HEK293 (cell line): ENCODE measurements around the gene COPB1.

Experiments
- CTCF ChIA-PET: fragments of 350-600 bp; formaldehyde crosslinking; extraction: SDS; loops from one replicate; lab custom pipeline; 2021; ENCODE audit warnings: antibody characterized with exemption; lab: Yijun Ruan, JAX
- POLR2A ChIA-PET: fragments of 300-600 bp; formaldehyde crosslinking; extraction: SDS; loops from one replicate; lab custom pipeline; 2020; ENCODE audit warnings: antibody characterized with exemption, inconsistent platforms; lab: Yijun Ruan, JAX
- H3K27ac ChIP-seq: fragments of 200-500 bp; sonication (Bioruptor generic); 2 replicates; pipeline ENCODE4 v1.5.1; 2014; ENCODE audit warnings: low read depth, low read length, control low read depth, inconsistent platforms; ENCODE audit errors: extremely low read depth
- H3K36me3 ChIP-seq, 2 experiments: fragments of 200-500 bp in 1 of 2; sonication (Bioruptor generic) in 1 of 2; 1 replicate in 1 of 2; 2 replicates in 1 of 2; pipeline ENCODE4 v1.5.1; 2014 to 2017; ENCODE audit warnings: inconsistent platforms in 2 of 2, low read length in 2 of 2; ENCODE audit not compliant: control insufficient read depth in 2 of 2, insufficient read depth in 1 of 2
- H3K4me1 ChIP-seq: fragments of 200-500 bp; sonication (Bioruptor generic); 2 replicates; pipeline ENCODE4 v1.5.1; 2014; ENCODE audit warnings: mild to moderate bottlenecking, low read length, inconsistent platforms; ENCODE audit not compliant: control insufficient read depth, insufficient read depth
- H3K4me3 ChIP-seq: 2 replicates; pipeline ENCODE4 v1.5.1; 2011; ENCODE audit warnings: low read depth, mild to moderate bottlenecking, control low read depth, low read length, moderate library complexity
- H3K9me3 ChIP-seq: fragments of 200-500 bp; sonication (Bioruptor generic); 2 replicates; pipeline ENCODE4 v1.5.1; 2014; ENCODE audit warnings: low read depth, low read length, inconsistent platforms; ENCODE audit not compliant: control insufficient read depth, insufficient read depth
- EGR2 ChIP-seq: fragments of 450-650 bp; formaldehyde crosslinking; IDR thresholded peaks from 2 replicates; pipeline ENCODE4 v1.5.1; 2016; ENCODE audit warnings: low read depth, missing biosample characterization, missing genetic modification characterization
- GLI4 ChIP-seq: fragments of 450-650 bp; formaldehyde crosslinking; IDR thresholded peaks from 2 replicates; pipeline ENCODE4 v1.5.1; 2016; ENCODE audit warnings: missing biosample characterization, missing genetic modification characterization
- IKZF3 ChIP-seq: fragments of 450-650 bp; IDR thresholded peaks from 2 replicates; pipeline ENCODE4 v1.5.0; 2018; ENCODE audit warnings: missing biosample characterization, mild to moderate bottlenecking, missing genetic modification characterization, moderate library complexity
- RBAK ChIP-seq: fragments of 450-650 bp; formaldehyde crosslinking; IDR thresholded peaks from 2 replicates; pipeline ENCODE4 v1.5.1; 2016; ENCODE audit warnings: missing biosample characterization, missing genetic modification characterization
- SETDB1 ChIP-seq: IDR thresholded peaks from one replicate; pipeline ENCODE4 v1.6.1; 2017; ENCODE audit warnings: mild to moderate bottlenecking, low read length, moderate library complexity, mixed read lengths; ENCODE audit not compliant: insufficient read length
- ZBTB7A ChIP-seq: fragments of 450-650 bp; formaldehyde crosslinking; IDR thresholded peaks from 2 replicates; pipeline ENCODE4 v1.5.1; 2016; ENCODE audit warnings: low read depth, missing biosample characterization, missing genetic modification characterization
- ZIC2 ChIP-seq: fragments of 450-650 bp; formaldehyde crosslinking; IDR thresholded peaks from 2 replicates; pipeline ENCODE4 v1.5.1; 2016; ENCODE audit warnings: missing biosample characterization, missing genetic modification characterization
- ZNF146 ChIP-seq: fragments of 450-650 bp; formaldehyde crosslinking; IDR thresholded peaks from 2 replicates; pipeline ENCODE4 v1.5.1; 2016; ENCODE audit warnings: missing biosample characterization, missing genetic modification characterization
- ZNF169 ChIP-seq: fragments of 450-650 bp; formaldehyde crosslinking; IDR thresholded peaks from 2 replicates; pipeline ENCODE4 v1.5.1; 2016; ENCODE audit warnings: missing biosample characterization, missing genetic modification characterization
- ZNF175 ChIP-seq: fragments of 450-650 bp; formaldehyde crosslinking; IDR thresholded peaks from 2 replicates; pipeline ENCODE4 v1.5.1; 2016; ENCODE audit warnings: missing biosample characterization, missing genetic modification characterization
- ZNF2 ChIP-seq: fragments of 450-650 bp; formaldehyde crosslinking; IDR thresholded peaks from 2 replicates; pipeline ENCODE4 v1.5.1; 2016; ENCODE audit warnings: missing biosample characterization, missing genetic modification characterization
- ZNF23 ChIP-seq: fragments of 450-650 bp; formaldehyde crosslinking; IDR thresholded peaks from 2 replicates; pipeline ENCODE4 v1.5.1; 2016; ENCODE audit warnings: missing biosample characterization, missing genetic modification characterization, borderline replicate concordance
- ZNF549 ChIP-seq: fragments of 450-650 bp; IDR thresholded peaks from 2 replicates; pipeline ENCODE4 v1.5.1; 2018; ENCODE audit warnings: missing biosample characterization, missing genetic modification characterization, mild to moderate bottlenecking, inconsistent platforms, moderate library complexity
- ZNF560 ChIP-seq: fragments of 450-650 bp; formaldehyde crosslinking; IDR thresholded peaks from 2 replicates; pipeline ENCODE4 v1.5.1; 2017; ENCODE audit warnings: missing biosample characterization, missing genetic modification characterization, borderline replicate concordance
- ZNF621 ChIP-seq: fragments of 450-650 bp; formaldehyde crosslinking; IDR thresholded peaks from 2 replicates; pipeline ENCODE4 v1.5.1; 2017; ENCODE audit warnings: missing biosample characterization, missing genetic modification characterization
- ZNF629 ChIP-seq: fragments of 450-650 bp; formaldehyde crosslinking; IDR thresholded peaks from 2 replicates; pipeline ENCODE4 v1.5.1; 2017; ENCODE audit warnings: missing biosample characterization, missing genetic modification characterization
- ZNF768 ChIP-seq: fragments of 450-650 bp; formaldehyde crosslinking; IDR thresholded peaks from 2 replicates; pipeline ENCODE4 v1.5.1; 2018; ENCODE audit warnings: missing biosample characterization, mild to moderate bottlenecking, missing genetic modification characterization
- ZNF843 ChIP-seq: fragments of 450-650 bp; formaldehyde crosslinking; IDR thresholded peaks from 2 replicates; pipeline ENCODE4 v1.5.1; 2016; ENCODE audit warnings: missing biosample characterization, missing genetic modification characterization
- TF ChIP-seq, protein P1 (sequence below): fragments of 450-650 bp; formaldehyde crosslinking; IDR thresholded peaks from 2 replicates; pipeline ENCODE4 v1.5.1; 2016; ENCODE audit warnings: missing biosample characterization, missing genetic modification characterization
- TF ChIP-seq, protein P2 (sequence below): fragments of 450-650 bp; formaldehyde crosslinking; optimal IDR thresholded peaks from 2 replicates; pipeline ENCODE3; 2016; ENCODE audit warnings: missing biosample characterization, mild to moderate bottlenecking, missing genetic modification characterization
- TF ChIP-seq, protein P3 (sequence below): fragments of 450-650 bp; formaldehyde crosslinking; IDR thresholded peaks from 2 replicates; pipeline ENCODE4 v1.5.1; 2016; ENCODE audit warnings: missing biosample characterization, missing genetic modification characterization
- TF ChIP-seq, protein P4 (sequence below): fragments of 450-650 bp; formaldehyde crosslinking; IDR thresholded peaks from 2 replicates; pipeline ENCODE4 v1.5.1; 2016; ENCODE audit warnings: missing biosample characterization, missing genetic modification characterization
- TF ChIP-seq, protein P5 (sequence below): fragments of 450-650 bp; formaldehyde crosslinking; IDR thresholded peaks from 2 replicates; pipeline ENCODE4 v1.5.1; 2016; ENCODE audit warnings: missing biosample characterization, missing genetic modification characterization

Gene COPB1

DNA sequence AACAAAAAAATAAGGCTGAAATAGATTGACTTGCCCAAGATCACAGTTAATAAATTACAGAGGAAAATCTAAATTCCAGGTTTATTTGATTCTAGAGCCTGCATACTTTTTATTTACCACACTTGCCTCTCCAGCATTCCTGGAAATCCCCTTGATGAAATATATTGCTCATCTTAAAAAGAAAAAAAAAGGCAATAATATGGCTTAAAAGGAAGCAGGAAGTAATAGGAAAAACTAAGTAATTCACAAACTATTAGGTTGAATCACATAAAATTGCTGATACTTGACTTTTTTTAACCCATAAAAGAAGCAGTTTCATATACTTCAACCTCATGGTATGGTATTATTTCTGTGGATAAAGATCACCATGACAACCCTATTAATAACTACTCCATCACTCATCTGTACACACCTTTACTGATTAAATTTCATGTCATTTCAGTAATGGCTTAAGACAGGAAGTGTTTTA lies 52.9 kb downstream of the COPB1 start:
- Histone ChIP-seq H3K36me3 (peaks cover 0 to under 1% of the 10 kb centered on the region in 2 experiments; a peak in 1 of 3 replicates), H3K4me1 (no peaks in the 10 kb centered on the region), H3K9me3 (no peaks in the 10 kb centered on the region), H3K27ac (no peak overlapping the region), H3K4me3 (no peak overlapping the region)
- CTCF ChIA-PET: interaction anchor here (2.0 to 3.6 kb wide), 3 partner anchors 9 to 33 kb away, joined by 10 to 15 read pairs (median 13); no protein-coding TSS in a partner anchor
- no peak for TF ChIP-seq ZNF768
- no peak for TF ChIP-seq GLI4 (tag by site-specific recombination)
- TF ChIP-seq, protein P1, sequence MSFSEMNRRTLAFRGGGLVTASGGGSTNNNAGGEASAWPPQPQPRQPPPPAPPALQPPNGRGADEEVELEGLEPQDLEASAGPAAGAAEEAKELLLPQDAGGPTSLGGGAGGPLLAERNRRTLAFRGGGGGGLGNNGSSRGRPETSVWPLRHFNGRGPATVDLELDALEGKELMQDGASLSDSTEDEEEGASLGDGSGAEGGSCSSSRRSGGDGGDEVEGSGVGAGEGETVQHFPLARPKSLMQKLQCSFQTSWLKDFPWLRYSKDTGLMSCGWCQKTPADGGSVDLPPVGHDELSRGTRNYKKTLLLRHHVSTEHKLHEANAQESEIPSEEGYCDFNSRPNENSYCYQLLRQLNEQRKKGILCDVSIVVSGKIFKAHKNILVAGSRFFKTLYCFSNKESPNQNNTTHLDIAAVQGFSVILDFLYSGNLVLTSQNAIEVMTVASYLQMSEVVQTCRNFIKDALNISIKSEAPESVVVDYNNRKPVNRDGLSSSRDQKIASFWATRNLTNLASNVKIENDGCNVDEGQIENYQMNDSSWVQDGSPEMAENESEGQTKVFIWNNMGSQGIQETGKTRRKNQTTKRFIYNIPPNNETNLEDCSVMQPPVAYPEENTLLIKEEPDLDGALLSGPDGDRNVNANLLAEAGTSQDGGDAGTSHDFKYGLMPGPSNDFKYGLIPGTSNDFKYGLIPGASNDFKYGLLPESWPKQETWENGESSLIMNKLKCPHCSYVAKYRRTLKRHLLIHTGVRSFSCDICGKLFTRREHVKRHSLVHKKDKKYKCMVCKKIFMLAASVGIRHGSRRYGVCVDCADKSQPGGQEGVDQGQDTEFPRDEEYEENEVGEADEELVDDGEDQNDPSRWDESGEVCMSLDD: no peak
- TF ChIP-seq, protein P2, sequence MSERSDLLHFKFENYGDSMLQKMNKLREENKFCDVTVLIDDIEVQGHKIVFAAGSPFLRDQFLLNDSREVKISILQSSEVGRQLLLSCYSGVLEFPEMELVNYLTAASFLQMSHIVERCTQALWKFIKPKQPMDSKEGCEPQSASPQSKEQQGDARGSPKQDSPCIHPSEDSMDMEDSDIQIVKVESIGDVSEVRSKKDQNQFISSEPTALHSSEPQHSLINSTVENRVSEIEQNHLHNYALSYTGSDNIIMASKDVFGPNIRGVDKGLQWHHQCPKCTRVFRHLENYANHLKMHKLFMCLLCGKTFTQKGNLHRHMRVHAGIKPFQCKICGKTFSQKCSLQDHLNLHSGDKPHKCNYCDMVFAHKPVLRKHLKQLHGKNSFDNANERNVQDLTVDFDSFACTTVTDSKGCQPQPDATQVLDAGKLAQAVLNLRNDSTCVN: no peak
- no peak for TF ChIP-seq ZBTB7A (tag by site-specific recombination)
- no peak for TF ChIP-seq ZNF843 (tag by site-specific recombination)
- TF ChIP-seq EGR2 (tag by site-specific recombination): no peak
- TF ChIP-seq ZNF146: no peak
- TF ChIP-seq ZNF2 (tag by site-specific recombination): no peak
- TF ChIP-seq ZIC2: no peak
- no peak for TF ChIP-seq ZNF175 (tag by site-specific recombination)
- POLR2A ChIA-PET: no interaction called here

DNA sequence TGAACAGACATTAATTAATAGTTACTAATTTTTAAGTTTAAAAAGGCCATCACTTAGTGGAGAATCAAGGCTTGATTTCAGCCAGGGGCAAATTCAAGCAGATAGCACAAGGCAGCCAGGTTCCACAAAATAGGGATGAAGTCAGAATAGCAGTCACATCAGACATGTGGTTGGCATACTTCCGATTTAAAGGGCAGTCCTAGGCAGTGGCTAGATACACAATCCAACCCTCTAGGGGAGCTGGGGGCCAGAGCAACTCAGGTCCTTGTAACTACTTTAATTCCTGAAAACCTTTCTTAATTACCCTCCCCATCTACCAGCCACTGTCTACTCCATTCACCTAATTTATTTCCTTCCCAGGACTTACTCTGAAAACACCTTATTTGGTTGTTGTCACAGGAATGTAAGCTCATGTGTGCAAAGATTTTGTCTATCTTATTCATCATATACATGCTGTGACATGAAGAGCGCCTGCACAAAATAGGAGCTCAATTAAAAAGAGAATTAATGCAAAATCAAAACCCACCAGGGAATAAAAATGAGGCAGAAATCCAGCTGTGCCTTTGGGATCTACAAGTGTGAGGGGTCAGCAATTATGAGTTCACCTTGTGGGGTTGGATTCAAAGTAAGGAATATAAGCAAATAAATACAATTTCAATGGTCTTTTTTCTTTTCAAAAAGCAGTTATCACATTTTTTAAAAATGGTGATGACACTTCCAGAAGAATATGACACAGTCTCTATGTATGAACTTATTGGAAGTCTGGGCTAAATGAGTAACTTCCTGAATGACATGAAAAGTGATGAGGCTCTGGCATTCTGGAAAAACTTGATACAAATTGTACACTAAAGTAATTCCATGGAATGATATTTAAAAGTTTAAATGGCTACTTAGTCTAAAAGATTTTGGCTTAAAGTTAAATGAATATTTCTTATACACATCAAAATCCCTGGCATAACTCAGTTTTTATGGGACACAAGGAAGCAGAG lies 53.8 kb downstream of the COPB1 start:
- no peaks in the 10 kb centered on the region for H3K9me3 ChIP-seq
- no peaks in the 10 kb centered on the region for H3K36me3 ChIP-seq
- no peaks in the 10 kb centered on the region for H3K4me1 ChIP-seq
- ChIA-PET POLR2A (no interaction called here), CTCF (interaction anchor here (0.6 to 3.6 kb wide), 4 partner anchors 10 to 33 kb away, joined by 3 to 15 read pairs (median 7); no protein-coding TSS in a partner anchor)
- no peak overlapping the region for H3K4me3 ChIP-seq
- H3K27ac ChIP-seq: no peak overlapping the region
- TF ChIP-seq, protein P3, sequence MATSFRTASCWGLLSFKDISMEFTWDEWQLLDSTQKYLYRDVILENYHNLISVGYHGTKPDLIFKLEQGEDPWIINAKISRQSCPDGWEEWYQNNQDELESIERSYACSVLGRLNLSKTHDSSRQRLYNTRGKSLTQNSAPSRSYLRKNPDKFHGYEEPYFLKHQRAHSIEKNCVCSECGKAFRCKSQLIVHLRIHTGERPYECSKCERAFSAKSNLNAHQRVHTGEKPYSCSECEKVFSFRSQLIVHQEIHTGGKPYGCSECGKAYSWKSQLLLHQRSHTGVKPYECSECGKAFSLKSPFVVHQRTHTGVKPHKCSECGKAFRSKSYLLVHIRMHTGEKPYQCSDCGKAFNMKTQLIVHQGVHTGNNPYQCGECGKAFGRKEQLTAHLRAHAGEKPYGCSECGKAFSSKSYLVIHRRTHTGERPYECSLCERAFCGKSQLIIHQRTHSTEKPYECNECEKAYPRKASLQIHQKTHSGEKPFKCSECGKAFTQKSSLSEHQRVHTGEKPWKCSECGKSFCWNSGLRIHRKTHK: no peak
- TF ChIP-seq ZNF621 (tag by site-specific recombination): no peak
- no peak for TF ChIP-seq ZNF560 (tag by site-specific recombination)
- TF ChIP-seq ZNF169 (tag by site-specific recombination): no peak
- TF ChIP-seq, protein P4, sequence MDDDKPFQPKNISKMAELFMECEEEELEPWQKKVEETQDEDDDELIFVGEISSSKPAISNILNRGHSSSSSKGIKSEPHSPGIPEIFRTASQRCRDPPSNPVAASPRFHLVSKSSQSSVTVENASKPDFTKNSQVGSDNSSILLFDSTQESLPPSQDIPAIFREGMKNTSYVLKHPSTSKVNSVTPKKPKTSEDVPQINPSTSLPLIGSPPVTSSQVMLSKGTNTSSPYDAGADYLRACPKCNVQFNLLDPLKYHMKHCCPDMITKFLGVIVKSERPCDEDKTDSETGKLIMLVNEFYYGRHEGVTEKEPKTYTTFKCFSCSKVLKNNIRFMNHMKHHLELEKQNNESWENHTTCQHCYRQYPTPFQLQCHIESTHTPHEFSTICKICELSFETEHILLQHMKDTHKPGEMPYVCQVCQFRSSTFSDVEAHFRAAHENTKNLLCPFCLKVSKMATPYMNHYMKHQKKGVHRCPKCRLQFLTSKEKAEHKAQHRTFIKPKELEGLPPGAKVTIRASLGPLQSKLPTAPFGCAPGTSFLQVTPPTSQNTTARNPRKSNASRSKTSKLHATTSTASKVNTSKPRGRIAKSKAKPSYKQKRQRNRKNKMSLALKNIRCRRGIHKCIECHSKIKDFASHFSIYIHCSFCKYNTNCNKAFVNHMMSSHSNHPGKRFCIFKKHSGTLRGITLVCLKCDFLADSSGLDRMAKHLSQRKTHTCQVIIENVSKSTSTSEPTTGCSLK (tag by site-specific recombination): no peak
- TF ChIP-seq ZNF843 (tag by site-specific recombination): no peak
- TF ChIP-seq IKZF3: no peak
- TF ChIP-seq, protein P2: no peak
- TF ChIP-seq ZNF629 (tag by site-specific recombination): no peak
- no peak for TF ChIP-seq ZNF549 (tag by site-specific recombination)
- no peak for TF ChIP-seq RBAK
- no peak for TF ChIP-seq ZNF23 (tag by site-specific recombination)
- TF ChIP-seq SETDB1: no peak
- TF ChIP-seq, protein P5, sequence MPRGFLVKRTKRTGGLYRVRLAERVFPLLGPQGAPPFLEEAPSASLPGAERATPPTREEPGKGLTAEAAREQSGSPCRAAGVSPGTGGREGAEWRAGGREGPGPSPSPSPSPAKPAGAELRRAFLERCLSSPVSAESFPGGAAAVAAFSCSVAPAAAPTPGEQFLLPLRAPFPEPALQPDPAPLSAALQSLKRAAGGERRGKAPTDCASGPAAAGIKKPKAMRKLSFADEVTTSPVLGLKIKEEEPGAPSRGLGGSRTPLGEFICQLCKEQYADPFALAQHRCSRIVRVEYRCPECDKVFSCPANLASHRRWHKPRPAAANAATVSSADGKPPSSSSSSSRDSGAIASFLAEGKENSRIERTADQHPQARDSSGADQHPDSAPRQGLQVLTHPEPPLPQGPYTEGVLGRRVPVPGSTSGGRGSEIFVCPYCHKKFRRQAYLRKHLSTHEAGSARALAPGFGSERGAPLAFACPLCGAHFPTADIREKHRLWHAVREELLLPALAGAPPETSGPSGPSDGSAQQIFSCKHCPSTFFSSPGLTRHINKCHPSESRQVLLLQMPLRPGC (tag by site-specific recombination): no peak
